Neutrophil (primary cell): ENCODE data around the gene PTPRN2.
"Not testable (repeated sequence)": the region's sequence is repeated elsewhere in the genome, so short reads cannot be mapped to it uniquely, and the experiment has no call there.

ENCODE experiments used
- H3K27ac ChIP-seq: fragments of 200-600 bp; sonication (generic); 2 replicates; pipeline ENCODE4 v1.5.1; 2016; ENCODE audit warnings: mild to moderate bottlenecking, moderate library complexity
- H3K27me3 ChIP-seq: fragments of 200-600 bp; sonication (generic); 2 replicates; pipeline ENCODE4 v1.6.0; 2016; ENCODE audit warnings: mild to moderate bottlenecking
- H3K36me3 ChIP-seq: fragments of 200-600 bp; sonication (generic); 2 replicates; pipeline ENCODE4 v1.5.1; 2017
- H3K4me1 ChIP-seq, 2 experiments: fragments of 200-600 bp in 1 of 2; sonication (generic) in 1 of 2; 1 replicate in 1 of 2; 2 replicates in 1 of 2; pipeline versions ENCODE4 v1.5.1 to v1.6.1; 2013 to 2016; ENCODE audit warnings: low read depth in 1 of 2, low read length in 1 of 2, mild to moderate bottlenecking in 1 of 2, moderate library complexity in 1 of 2; ENCODE audit not compliant: control insufficient read depth in 1 of 2, insufficient read depth in 1 of 2
- H3K4me3 ChIP-seq, 2 experiments: fragments of 200-600 bp in 1 of 2; sonication (generic) in 1 of 2; 1 replicate in 1 of 2; 2 replicates in 1 of 2; pipeline ENCODE4 v1.5.1; 2013 to 2016; ENCODE audit warnings: low read depth in 1 of 2, low read length in 1 of 2, mild to moderate bottlenecking in 1 of 2, moderate library complexity in 1 of 2
- H3K9me3 ChIP-seq: fragments of 200-600 bp; sonication (generic); 2 replicates; pipeline ENCODE4 v1.5.1; 2016
- CTCF ChIP-seq: fragments of 200-600 bp; sonication (generic); IDR thresholded peaks from 2 replicates; pipeline ENCODE4 v1.5.1; 2016; ENCODE audit warnings: antibody characterized with exemption

Gene PTPRN2

GRCh38 chr7:158428837-158429753 lies 158.5 kb downstream of the PTPRN2 start:
- TF ChIP-seq CTCF: no peak
- no peak overlapping the region for H3K27ac ChIP-seq
- no peak overlapping the region for H3K4me3 ChIP-seq
- no peaks in the 10 kb centered on the region for H3K36me3 ChIP-seq
- H3K27me3 ChIP-seq: no peaks in the 10 kb centered on the region
- H3K4me1 ChIP-seq: no peaks in the 10 kb centered on the region
- H3K9me3 ChIP-seq: no peaks in the 10 kb centered on the region

GRCh38 chr7:158428131-158428836 lies 159.3 kb downstream of the PTPRN2 start:
- TF ChIP-seq CTCF: no peak
- Histone ChIP-seq H3K27me3 (no peaks in the 10 kb centered on the region), H3K36me3 (no peaks in the 10 kb centered on the region), H3K4me1 (no peaks in the 10 kb centered on the region), H3K27ac (no peak overlapping the region), H3K4me3 (no peak overlapping the region), H3K9me3 (no peaks in the 10 kb centered on the region)

- H3K27me3 ChIP-seq, H3K4me1 ChIP-seq, H3K36me3 ChIP-seq, H3K9me3 ChIP-seq, H3K4me3 ChIP-seq, H3K27ac ChIP-seq: not testable (repeated sequence)
Observed at GRCh38 chr7:158425676-158426075, 161.9 kb downstream of the PTPRN2 start.

GRCh38 chr7:158424531-158424930 lies 163.1 kb downstream of the PTPRN2 start:
- Histone ChIP-seq H3K27ac (no peak overlapping the region), H3K27me3 (no peaks in the 10 kb centered on the region), H3K4me1 (no peaks in the 10 kb centered on the region), H3K36me3 (no peaks in the 10 kb centered on the region), H3K4me3 (no peak overlapping the region), H3K9me3 (no peaks in the 10 kb centered on the region)
- TF ChIP-seq CTCF: no peak

GRCh38 chr7:158424011-158424410 lies 163.6 kb downstream of the PTPRN2 start:
- Histone ChIP-seq H3K36me3 (no peaks in the 10 kb centered on the region), H3K9me3 (no peaks in the 10 kb centered on the region), H3K27me3 (no peaks in the 10 kb centered on the region), H3K4me3 (no peak overlapping the region), H3K27ac (no peak overlapping the region), H3K4me1 (no peaks in the 10 kb centered on the region)
- TF ChIP-seq CTCF: no peak
